Upper lobe of right lung (tissue), 1 donor: ENCODE measurements around the gene CELF6. TPM values are rescaled to one million over a fixed set of nuclear protein-coding genes. Genes with fewer than 3 reads are reported as not detected.
A peak's percentile ranks its signal among the peaks of the same experiment; 100 is the strongest.

Experiments used
- ATAC-seq: fragments of 200-7000 bp; cut with Tn5 transposase; one replicate; pipeline ENCODE4 v1.9.1; 2020; ENCODE audit warnings: mild to moderate bottlenecking, moderate library complexity
- DNase-seq: peaks from one replicate; pipeline ENCODE4 v3.0.0-alpha.2; 2020
- H3K27ac ChIP-seq: fragments of 200-600 bp; one replicate; pipeline ENCODE4 v1.8.0; 2022
- H3K27me3 ChIP-seq: fragments of 200-600 bp; one replicate; pipeline ENCODE4 v1.8.0; 2022; ENCODE audit warnings: mild to moderate bottlenecking
- H3K36me3 ChIP-seq: fragments of 200-600 bp; one replicate; pipeline ENCODE4 v1.8.0; 2022
- H3K4me1 ChIP-seq: fragments of 200-600 bp; one replicate; pipeline ENCODE4 v1.8.0; 2022
- H3K4me3 ChIP-seq: fragments of 200-600 bp; one replicate; pipeline ENCODE4 v1.8.0; 2022; ENCODE audit warnings: mild to moderate bottlenecking
- H3K9me3 ChIP-seq: fragments of 200-600 bp; one replicate; pipeline ENCODE4 v1.8.0; 2022
- intact Hi-C: fragments of 100-400 bp; cut with DNase I; formaldehyde crosslinking; loops from one replicate; pipeline ENCODE4 v1.11.0; 2022
- total RNA-seq: library from RNA; stranded (reverse); fragmentation: NEBNext Ultra II Directional; extraction: Animal tissue kit (Norgen Biotek cat#: 25700); gene quantifications from one replicate; pipeline ENCODE4 v1.2.1, GENCODE V29; 2021
- TF ChIP-seq, protein P1 (sequence below): fragments of 200-600 bp; IDR thresholded peaks from one replicate; pipeline ENCODE4 v1.8.0; 2022; ENCODE audit warnings: antibody characterized with exemption
- donor health status: DM: no; HTN: yes; CAD: no; lungs with severe emphysema.

CELF6 gene
- total RNA-seq, 1 donor from 2014 or later, result 5.4 TPM

GRCh38 chr15:72312605-72313447 is 7.1 kb downstream of the CELF6 start:
- no peaks in the 10 kb centered on the region for H3K36me3 ChIP-seq
- no peaks in the 10 kb centered on the region for H3K27me3 ChIP-seq
- TF ChIP-seq, protein P1, sequence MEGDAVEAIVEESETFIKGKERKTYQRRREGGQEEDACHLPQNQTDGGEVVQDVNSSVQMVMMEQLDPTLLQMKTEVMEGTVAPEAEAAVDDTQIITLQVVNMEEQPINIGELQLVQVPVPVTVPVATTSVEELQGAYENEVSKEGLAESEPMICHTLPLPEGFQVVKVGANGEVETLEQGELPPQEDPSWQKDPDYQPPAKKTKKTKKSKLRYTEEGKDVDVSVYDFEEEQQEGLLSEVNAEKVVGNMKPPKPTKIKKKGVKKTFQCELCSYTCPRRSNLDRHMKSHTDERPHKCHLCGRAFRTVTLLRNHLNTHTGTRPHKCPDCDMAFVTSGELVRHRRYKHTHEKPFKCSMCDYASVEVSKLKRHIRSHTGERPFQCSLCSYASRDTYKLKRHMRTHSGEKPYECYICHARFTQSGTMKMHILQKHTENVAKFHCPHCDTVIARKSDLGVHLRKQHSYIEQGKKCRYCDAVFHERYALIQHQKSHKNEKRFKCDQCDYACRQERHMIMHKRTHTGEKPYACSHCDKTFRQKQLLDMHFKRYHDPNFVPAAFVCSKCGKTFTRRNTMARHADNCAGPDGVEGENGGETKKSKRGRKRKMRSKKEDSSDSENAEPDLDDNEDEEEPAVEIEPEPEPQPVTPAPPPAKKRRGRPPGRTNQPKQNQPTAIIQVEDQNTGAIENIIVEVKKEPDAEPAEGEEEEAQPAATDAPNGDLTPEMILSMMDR, result peak; percentile 74
- H3K9me3 ChIP-seq, result no peaks in the 10 kb centered on the region
- H3K27ac ChIP-seq, result no peak overlapping the region
- H3K4me1 ChIP-seq, result no peaks in the 10 kb centered on the region
- DNase-seq, result peak; percentile 77
- peak; percentile 94 for ATAC-seq
- intact Hi-C loops, result no loop called here
- no peak overlapping the region for H3K4me3 ChIP-seq

- H3K36me3 ChIP-seq, result no peaks in the 10 kb centered on the region
- H3K27me3 ChIP-seq, result no peaks in the 10 kb centered on the region
- H3K4me3 ChIP-seq, result no peak overlapping the region
- intact Hi-C loops, result no loop called here
- no peak overlapping the region for H3K27ac ChIP-seq
- H3K4me1 ChIP-seq, result no peaks in the 10 kb centered on the region
- no peaks in the 10 kb centered on the region for H3K9me3 ChIP-seq
- ATAC-seq (no peak), DNase-seq (no peak)
- TF ChIP-seq, protein P1, result no peak
Observed at GRCh38 chr15:72307026-72307425, 12.9 kb downstream of the CELF6 start.

GRCh38 chr15:72306211-72306785 is 13.7 kb downstream of the CELF6 start:
- intact Hi-C loops, result no loop called here
- DNase-seq (no peak), ATAC-seq (no peak)
- H3K27me3 ChIP-seq, result no peaks in the 10 kb centered on the region
- H3K4me3 ChIP-seq, result no peak overlapping the region
- TF ChIP-seq, protein P1, result no peak
- no peaks in the 10 kb centered on the region for H3K4me1 ChIP-seq
- H3K9me3 ChIP-seq, result no peaks in the 10 kb centered on the region
- no peak overlapping the region for H3K27ac ChIP-seq
- H3K36me3 ChIP-seq, result no peaks in the 10 kb centered on the region

GRCh38 chr15:72304596-72304995 is 15.4 kb downstream of the CELF6 start:
- no peak overlapping the region for H3K27ac ChIP-seq
- intact Hi-C loops, result no loop called here
- no peak for DNase-seq
- H3K9me3 ChIP-seq, result no peaks in the 10 kb centered on the region
- no peak overlapping the region for H3K4me3 ChIP-seq
- TF ChIP-seq, protein P1, result no peak
- H3K27me3 ChIP-seq, result no peaks in the 10 kb centered on the region
- no peaks in the 10 kb centered on the region for H3K36me3 ChIP-seq
- H3K4me1 ChIP-seq, result no peaks in the 10 kb centered on the region
- no peak for ATAC-seq

GRCh38 chr15:72302955-72303354 is 17.0 kb downstream of the CELF6 start:
- Histone ChIP-seq H3K4me1 (no peaks in the 10 kb centered on the region), H3K36me3 (no peaks in the 10 kb centered on the region), H3K9me3 (no peaks in the 10 kb centered on the region), H3K27me3 (no peaks in the 10 kb centered on the region), H3K27ac (no peak overlapping the region), H3K4me3 (no peak overlapping the region)
- TF ChIP-seq, protein P1, result no peak
- intact Hi-C loops, result no loop called here
- ATAC-seq (no peak), DNase-seq (no peak)
